Measurements from ENCODE around the gene KIF2C. TPM values are rescaled to one million over a fixed set of nuclear protein-coding genes. Genes with fewer than 3 reads are reported as not detected.
"Not testable (repeated sequence)": the region's sequence is repeated elsewhere in the genome, so short reads cannot be mapped to it uniquely, and the experiment has no call there.

The KIF2C gene
- polyA plus RNA-seq, 1 experiment, result 35.3 TPM

DNA sequence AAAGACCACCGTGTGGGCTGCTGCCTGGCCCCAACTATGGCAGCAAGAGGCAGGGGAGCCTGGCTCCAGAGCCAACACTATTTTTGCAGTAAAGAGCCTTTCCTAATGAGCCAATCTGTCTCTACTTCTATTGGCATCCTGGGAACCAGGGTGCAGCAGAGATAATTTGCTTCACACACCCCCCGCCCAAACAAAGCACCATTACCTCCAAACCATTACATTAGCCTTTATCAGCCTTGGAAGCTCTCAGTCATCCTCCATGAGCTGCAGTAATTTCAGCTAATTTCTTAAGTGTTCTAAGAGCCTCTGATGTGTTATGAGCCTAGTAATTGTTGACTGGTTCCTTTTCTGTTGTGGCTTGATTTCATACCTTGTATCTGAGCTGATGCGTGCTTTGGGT lies 43.5 kb upstream of the KIF2C start:
- Histone ChIP-seq H3K27me3 (ENCODE audit: control insufficient read depth, insufficient read depth, low read length) (peaks cover 3% of the 10 kb centered on the region; the same call in 1 of the 2 replicates), H3K36me3 (ENCODE audit: control insufficient read depth, insufficient read depth, low read length) (no peaks in the 10 kb centered on the region), H3K4me3 (ENCODE audit: low read depth, low read length) (no peak overlapping the region)
- CTCF ChIA-PET, result interaction anchor here (0.7 to 1.6 kb wide), 4 partner anchors 9 to 35 kb away, joined by 3 to 5 read pairs (median 3); partner anchors contain the start of gene RNU5D-1
- POLR2A ChIA-PET, result no interaction called here
- DNase-seq (ENCODE audit: low read depth), result no peak
- TF ChIP-seq CTCF (IDR thresholded peaks at IDR 0.05; ENCODE audit: insufficient read depth, low read depth, low read length), result no peak

DNA sequence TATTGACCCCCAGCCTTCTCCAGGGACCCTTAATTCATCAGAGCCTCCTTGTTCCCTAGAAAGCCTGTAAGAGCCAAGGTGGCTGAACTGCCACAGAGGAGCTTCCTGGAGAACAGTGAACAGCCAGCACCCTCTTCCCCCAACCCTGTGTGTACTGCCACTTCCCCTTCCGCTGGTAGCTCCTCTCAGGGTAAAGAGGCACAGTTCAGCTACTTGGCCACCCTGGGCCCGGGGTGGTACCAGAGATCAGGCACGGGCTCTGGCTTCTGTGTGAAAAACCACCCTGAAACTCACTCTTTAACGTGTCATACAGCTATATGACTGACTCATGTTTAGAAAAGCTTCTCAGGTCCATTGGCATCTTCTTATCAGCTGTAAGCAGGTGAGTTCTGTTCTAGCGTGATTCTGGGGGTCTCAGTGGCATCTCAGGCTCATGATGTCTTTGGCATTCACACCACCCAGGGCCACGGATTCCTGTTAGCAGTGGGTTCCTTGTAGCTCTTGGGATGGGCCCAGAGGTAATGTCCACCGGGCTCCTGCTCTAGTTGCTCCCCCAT lies 42.8 kb upstream of the KIF2C start:
- Histone ChIP-seq H3K27me3 (ENCODE audit: control insufficient read depth, insufficient read depth, low read length) (peaks cover 1% of the 10 kb centered on the region; the same call in 1 of the 2 replicates), H3K4me3 (ENCODE audit: low read depth, low read length) (no peak overlapping the region), H3K36me3 (ENCODE audit: control insufficient read depth, insufficient read depth, low read length) (no peaks in the 10 kb centered on the region)
- CTCF ChIA-PET, result interaction anchor here (0.7 to 1.6 kb wide), 4 partner anchors 9 to 34 kb away, joined by 3 to 5 read pairs (median 3); partner anchors contain the start of gene RNU5D-1
- POLR2A ChIA-PET, result no interaction called here
- DNase-seq (ENCODE audit: low read depth), result no peak
- TF ChIP-seq CTCF (IDR thresholded peaks at IDR 0.05; ENCODE audit: insufficient read depth, low read depth, low read length), result no peak

- Histone ChIP-seq H3K27me3 (ENCODE audit: control insufficient read depth, insufficient read depth, low read length) (peaks cover 1% of the 10 kb centered on the region; the same call in 1 of the 2 replicates), H3K36me3 (ENCODE audit: control insufficient read depth, insufficient read depth, low read length) (no peaks in the 10 kb centered on the region), H3K4me3 (ENCODE audit: low read depth, low read length) (no peak overlapping the region)
- TF ChIP-seq CTCF (IDR thresholded peaks at IDR 0.05; ENCODE audit: insufficient read depth, low read depth, low read length), result no peak
- POLR2A ChIA-PET, result no interaction called here
- no peak for DNase-seq (ENCODE audit: low read depth)
- CTCF ChIA-PET, result interaction anchor here (2.3 kb wide), 1 partner anchor 9 kb away, joined by 8 read pairs; no protein-coding TSS in a partner anchor
Measured at GRCh38 chr1:44698138-44698537, 41.5 kb upstream of the KIF2C start.

GRCh38 chr1:44699375-44699774 lies 40.3 kb upstream of the KIF2C start:
- CTCF ChIA-PET, result interaction anchor here (2.3 kb wide), 1 partner anchor 7 kb away, joined by 8 read pairs; no protein-coding TSS in a partner anchor
- H3K4me3 ChIP-seq (ENCODE audit: low read depth, low read length); H3K27me3 ChIP-seq (ENCODE audit: control insufficient read depth, insufficient read depth, low read length); DNase-seq (ENCODE audit: low read depth); H3K36me3 ChIP-seq (ENCODE audit: control insufficient read depth, insufficient read depth, low read length); POLR2A ChIA-PET: not testable (repeated sequence)

GRCh38 chr1:44700573-44700972 lies 39.1 kb upstream of the KIF2C start:
- Histone ChIP-seq H3K4me3 (ENCODE audit: low read depth, low read length) (no peak overlapping the region), H3K27me3 (ENCODE audit: control insufficient read depth, insufficient read depth, low read length) (peaks cover 1% of the 10 kb centered on the region; the same call in 1 of the 2 replicates), H3K36me3 (ENCODE audit: control insufficient read depth, insufficient read depth, low read length) (no peaks in the 10 kb centered on the region)
- TF ChIP-seq CTCF (IDR thresholded peaks at IDR 0.05; ENCODE audit: insufficient read depth, low read depth, low read length), result no peak
- ChIA-PET CTCF (no interaction called here), POLR2A (no interaction called here)
- DNase-seq (ENCODE audit: low read depth), result no peak

GRCh38 chr1:44701141-44701573 lies 38.5 kb upstream of the KIF2C start:
- no peak overlapping the region for H3K4me3 ChIP-seq (ENCODE audit: low read depth, low read length)
- ChIA-PET POLR2A (no interaction called here), CTCF (no interaction called here)
- no peak for TF ChIP-seq CTCF (IDR thresholded peaks at IDR 0.05; ENCODE audit: insufficient read depth, low read depth, low read length)
- H3K27me3 ChIP-seq (ENCODE audit: control insufficient read depth, insufficient read depth, low read length), result 0 out of 2 replicates have a peak, but pooled peaks cover 1% of the 10 kb centered on the region
- DNase-seq (ENCODE audit: low read depth), result no peak
- H3K36me3 ChIP-seq (ENCODE audit: control insufficient read depth, insufficient read depth, low read length), result no peaks in the 10 kb centered on the region

Measured in BJ (cell line).